ENCODE results near the gene RTN4.

GRCh38 chr2:55009277-55010060 lies 40.8 kb downstream of the RTN4 start:
- TF ChIP-seq POLR2AphosphoS5 (IDR thresholded peaks at IDR 0.05): no peak
- TF ChIP-seq CTCF (IDR thresholded peaks at IDR 0.05): no peak
- TF ChIP-seq POLR2A (IDR thresholded peaks at IDR 0.05): no peak
